ENCODE measurements around the gene NAIF1. TPM values are rescaled to one million over a fixed set of nuclear protein-coding genes. Genes with fewer than 3 reads are reported as not detected.
"Not testable (repeated sequence)": the region's sequence is repeated elsewhere in the genome, so short reads cannot be mapped to it uniquely, and the experiment has no call there.

NAIF1 gene
- polyA plus RNA-seq, 1 of the 3 experiments (the other 2 are of a cell fraction) = 14.8 TPM

GRCh38 chr9:128113526-128114325 is 46.6 kb upstream of the NAIF1 start (continued):
- TF ChIP-seq REST (IDR thresholded peaks at IDR 0.05; ENCODE audit: low read depth, low read length) (no peak), SIN3A (IDR thresholded peaks at IDR 0.05; ENCODE audit: borderline replicate concordance, low read depth, low read length) (no peak), USF2 (IDR thresholded peaks at IDR 0.05; ENCODE audit: borderline replicate concordance, low read depth, low read length) (no peak), NFIC (IDR thresholded peaks at IDR 0.05; ENCODE audit: borderline replicate concordance) (no peak), EZH2phosphoT487 (IDR thresholded peaks at IDR 0.05; ENCODE audit: borderline replicate concordance, low read depth) (no peak), RFX5 (IDR thresholded peaks at IDR 0.05; ENCODE audit: low read length) (no peak), PBX3 (IDR thresholded peaks at IDR 0.05) (no peak)

GRCh38 chr9:128111726-128112125 is 44.6 kb upstream of the NAIF1 start:
- peaks cover 15 to 19% of the 10 kb centered on the region in 2 experiments for H3K36me3 ChIP-seq (replicated peaks in 1 of 2; ENCODE audit: control insufficient read depth in 1 of 2, insufficient read depth in 2 of 2, low read length in 1 of 2)
- POLR2A ChIA-PET; H3K4me2 ChIP-seq; H3K79me2 ChIP-seq (ENCODE audit: insufficient read depth); DNase-seq; H2AFZ ChIP-seq (ENCODE audit: low read depth); H4K20me1 ChIP-seq (ENCODE audit: insufficient read depth); H3K27ac ChIP-seq (ENCODE audit: low read depth in 2 of 2, low read length in 1 of 2); H3K9ac ChIP-seq; H3F3A ChIP-seq (replicated peaks; ENCODE audit: insufficient read depth); H3K9me2 ChIP-seq; H3K27me3 ChIP-seq (ENCODE audit: insufficient read depth); H3K4me1 ChIP-seq (ENCODE audit: control insufficient read depth in 1 of 2, insufficient read depth in 2 of 2, low read depth in 1 of 2, low read length in 1 of 2); H3K9me3 ChIP-seq; H3K4me3 ChIP-seq (ENCODE audit: low read depth in 2 of 2, low read length in 1 of 2): not testable (repeated sequence)
- WGBS (ENCODE audit: low lambda C conversion rate) = 96% methylated on average over 12 of the region's 12 CpGs
- CTCF ChIA-PET = interaction anchor here (0.8 to 1.6 kb wide), 2 partner anchors 13 to 18 kb away, joined by 3 to 6 read pairs; no protein-coding TSS in a partner anchor

Data from SK-N-SH (cell line).